GM18520 (cell line): ENCODE data around the gene ZCCHC12.

ENCODE experiments used
- ATAC-seq: cut with Tn5 transposase; IDR thresholded peaks from one replicate; pipeline ENCODE4 v1.9.1; 2021; ENCODE audit not compliant: unreplicated experiment

The ZCCHC12 gene

DNA sequence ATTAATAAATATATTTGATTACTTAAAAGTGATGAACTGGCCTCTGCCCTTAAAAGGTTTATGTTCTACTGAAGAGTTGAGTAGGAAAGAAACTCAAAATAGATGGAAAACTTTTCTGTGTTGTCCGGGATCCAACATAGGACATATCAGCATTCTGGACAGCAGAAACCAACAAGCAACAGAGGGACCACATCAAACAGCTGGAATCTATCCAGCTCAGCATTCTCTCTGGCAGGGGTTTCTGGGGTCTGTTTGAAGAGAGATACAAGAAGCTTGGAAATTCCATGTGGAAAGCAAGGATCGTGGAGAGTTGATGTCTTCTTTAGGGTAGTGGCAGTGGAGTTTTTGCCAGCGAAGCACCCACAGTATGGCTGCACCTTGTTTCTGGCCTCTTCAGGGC, 43.6 kb downstream of the ZCCHC12 start:
- no peak for ATAC-seq

DNA sequence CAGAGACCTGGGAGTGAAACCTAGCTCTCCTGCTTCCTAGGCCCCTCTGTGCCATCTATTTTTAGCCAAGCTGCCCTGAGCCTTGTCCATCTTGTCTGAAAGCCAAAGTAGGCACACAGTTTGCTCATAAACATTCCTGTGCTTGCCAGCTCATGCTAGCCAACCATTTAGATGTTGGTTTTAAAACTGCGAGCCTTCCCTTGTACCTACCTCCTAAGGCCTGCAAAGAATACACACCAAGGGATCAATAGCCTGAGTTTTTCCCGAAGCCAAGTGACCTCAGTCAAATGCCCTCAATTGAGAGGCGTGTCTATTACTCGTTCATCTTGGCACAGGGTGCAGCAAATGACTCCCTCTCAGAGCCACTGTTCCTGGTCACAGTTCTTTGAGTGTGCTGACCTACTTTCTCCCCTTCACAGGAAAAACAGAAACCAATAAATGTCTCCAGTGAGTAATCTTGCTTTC, 48.5 kb downstream of the ZCCHC12 start:
- ATAC-seq, result no peak
